GM19043 (cell line): ENCODE data around the gene STAMBPL1.
A peak's percentile ranks its signal among the peaks of the same experiment; 100 is the strongest.
"Not testable (repeated sequence)": the region's sequence is repeated elsewhere in the genome, so short reads cannot be mapped to it uniquely, and the experiment has no call there.

ENCODE experiments used
- ATAC-seq: cut with Tn5 transposase; IDR thresholded peaks from one replicate; pipeline ENCODE4 v1.9.1; 2021; ENCODE audit warnings: low read depth; ENCODE audit not compliant: unreplicated experiment

Gene STAMBPL1

DNA sequence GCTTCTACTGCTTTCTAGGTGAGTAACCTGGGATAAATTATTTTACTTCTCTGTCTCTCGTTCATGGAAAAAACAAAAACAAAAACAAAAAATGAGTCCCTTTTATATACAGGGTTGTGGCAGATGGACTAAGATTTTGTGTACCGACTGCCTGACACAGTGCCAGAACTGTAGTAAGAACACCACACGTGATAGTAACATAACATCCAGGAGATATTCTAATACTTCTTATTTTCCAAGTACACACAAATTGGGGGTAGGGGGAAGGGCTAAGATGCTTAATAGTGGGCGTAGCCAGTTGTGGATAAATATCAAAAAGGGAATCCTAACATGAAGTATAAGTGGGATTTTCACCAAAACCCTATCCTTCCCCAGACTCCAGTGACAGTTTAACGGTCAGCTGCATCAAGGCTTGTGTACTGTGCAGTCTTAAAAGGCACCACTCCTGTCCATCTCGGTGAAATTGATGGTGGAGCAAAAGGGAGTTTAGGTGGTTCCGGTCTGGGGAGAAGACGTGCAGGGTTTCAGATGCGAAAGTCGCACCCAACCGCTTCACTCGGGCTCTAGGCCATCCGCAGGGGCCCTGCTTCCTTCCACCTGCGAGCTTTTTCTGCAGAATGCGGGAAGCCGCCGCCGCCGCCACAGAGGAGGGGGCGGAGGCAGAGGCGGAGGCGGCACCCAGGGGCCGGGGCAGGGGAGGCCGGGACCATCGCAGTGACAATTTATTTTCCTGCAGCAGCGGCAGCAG lies at the start of gene STAMBPL1:
Gene STAMBPL1, plus strand, starts transcription at position 712 of the 748 bp plus-strand sequence. CDS start 21,464 bp downstream, outside the sequence.
- ATAC-seq = peak; percentile 51

DNA sequence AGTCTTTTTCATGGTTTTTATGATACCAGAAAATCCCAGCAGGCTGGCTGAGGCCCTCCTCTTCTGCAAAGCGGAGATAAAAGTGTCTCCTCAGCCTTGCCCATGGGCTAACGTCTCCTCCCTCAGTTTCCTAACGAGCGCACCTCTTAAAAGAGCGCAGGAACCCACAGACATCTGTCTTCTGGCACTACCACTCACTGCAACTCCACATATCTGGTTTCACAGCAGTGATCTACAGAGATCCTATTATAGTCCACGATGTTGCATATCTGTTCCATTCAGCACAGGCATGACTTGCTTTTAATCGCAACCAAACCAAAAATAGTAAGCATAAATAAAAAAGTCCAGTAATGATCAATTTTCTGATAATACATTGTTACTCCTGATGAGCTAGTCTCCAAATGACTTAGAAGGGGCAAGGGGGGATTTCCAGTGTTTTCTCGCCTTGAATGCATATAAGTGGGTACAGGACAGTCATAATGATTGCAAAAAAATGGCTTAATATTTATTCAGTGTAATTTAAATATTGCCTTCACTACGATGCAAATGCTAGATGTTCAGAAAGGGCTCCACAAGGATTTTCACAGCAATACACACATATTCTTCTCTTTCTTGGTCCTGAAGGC lies 49.3 kb upstream of the STAMBPL1 start:
- ATAC-seq = no peak

DNA sequence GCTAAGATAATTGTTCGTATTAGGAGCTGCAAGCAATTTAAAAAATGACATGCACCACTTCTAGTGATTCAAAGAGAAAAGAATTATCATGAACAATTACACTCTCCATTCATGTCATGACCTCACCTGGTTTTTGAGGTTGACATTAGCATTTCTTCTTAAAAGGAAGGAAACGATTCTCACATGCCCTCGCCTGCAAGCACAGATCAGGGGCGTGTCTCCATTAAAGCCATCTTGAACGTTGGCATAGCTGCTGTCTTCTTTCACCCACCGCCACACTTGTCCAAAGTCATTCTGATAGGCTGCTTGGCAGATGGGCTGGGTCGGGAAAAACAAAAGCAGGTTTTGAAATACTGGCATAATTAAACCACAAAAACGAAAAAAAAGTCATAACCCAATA lies 48.3 kb upstream of the STAMBPL1 start:
- ATAC-seq = no peak

DNA sequence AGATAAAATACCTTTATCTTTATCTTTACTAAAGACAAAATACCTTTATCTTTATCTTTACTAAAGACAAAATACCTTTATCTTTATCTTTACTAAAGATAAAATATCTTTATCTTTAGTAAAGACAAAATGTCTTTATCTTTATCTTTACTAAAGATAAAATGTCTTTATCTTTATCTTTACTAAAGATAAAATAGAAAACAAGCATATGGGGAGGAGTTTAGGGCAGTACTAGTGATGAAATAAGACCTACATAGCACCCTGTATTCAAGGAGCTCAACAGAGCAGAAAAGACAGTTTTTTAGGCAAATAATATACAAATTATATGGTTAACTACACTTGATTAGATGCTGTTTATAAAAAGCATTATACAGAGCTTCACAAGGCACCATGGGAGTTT lies 47.7 kb upstream of the STAMBPL1 start:
- ATAC-seq = no peak

DNA sequence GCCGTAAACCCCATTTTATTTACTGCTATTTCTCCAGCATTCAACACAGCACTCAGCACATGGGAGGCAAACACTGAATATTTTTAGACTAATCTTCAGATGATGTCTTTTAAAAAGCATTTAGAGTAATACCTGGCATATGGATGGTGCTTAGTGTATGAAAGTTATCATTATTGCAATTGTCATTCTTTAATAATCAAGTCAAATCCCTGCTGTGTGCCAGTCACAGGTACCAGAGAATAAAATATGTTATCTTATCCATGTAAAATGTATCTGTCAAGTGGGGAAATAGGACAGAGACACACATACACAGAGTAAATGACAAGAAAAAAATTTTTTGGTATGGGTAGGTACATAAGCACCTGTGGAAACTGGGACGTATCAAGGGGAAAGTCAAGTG lies 46.9 kb upstream of the STAMBPL1 start:
- ATAC-seq = no peak

DNA sequence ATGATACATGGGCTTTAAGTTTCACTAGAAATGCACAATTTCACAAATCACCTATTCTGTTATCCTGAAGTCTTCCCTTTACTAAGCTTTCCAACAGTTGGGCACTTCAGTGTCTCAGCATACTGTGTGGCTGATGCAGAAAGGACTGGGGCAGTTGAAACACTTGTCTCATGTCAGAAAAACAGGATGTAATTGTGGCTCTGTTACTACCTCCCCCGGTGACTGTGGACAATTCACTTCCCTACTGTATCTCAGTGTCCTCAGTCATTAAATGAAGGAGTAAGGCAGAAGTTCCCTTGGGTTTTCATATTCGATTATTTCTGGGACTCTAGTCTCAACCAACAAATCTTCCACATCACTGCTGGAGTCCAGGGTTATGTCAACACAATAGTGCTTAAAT lies 46.3 kb upstream of the STAMBPL1 start:
- ATAC-seq = no peak

DNA sequence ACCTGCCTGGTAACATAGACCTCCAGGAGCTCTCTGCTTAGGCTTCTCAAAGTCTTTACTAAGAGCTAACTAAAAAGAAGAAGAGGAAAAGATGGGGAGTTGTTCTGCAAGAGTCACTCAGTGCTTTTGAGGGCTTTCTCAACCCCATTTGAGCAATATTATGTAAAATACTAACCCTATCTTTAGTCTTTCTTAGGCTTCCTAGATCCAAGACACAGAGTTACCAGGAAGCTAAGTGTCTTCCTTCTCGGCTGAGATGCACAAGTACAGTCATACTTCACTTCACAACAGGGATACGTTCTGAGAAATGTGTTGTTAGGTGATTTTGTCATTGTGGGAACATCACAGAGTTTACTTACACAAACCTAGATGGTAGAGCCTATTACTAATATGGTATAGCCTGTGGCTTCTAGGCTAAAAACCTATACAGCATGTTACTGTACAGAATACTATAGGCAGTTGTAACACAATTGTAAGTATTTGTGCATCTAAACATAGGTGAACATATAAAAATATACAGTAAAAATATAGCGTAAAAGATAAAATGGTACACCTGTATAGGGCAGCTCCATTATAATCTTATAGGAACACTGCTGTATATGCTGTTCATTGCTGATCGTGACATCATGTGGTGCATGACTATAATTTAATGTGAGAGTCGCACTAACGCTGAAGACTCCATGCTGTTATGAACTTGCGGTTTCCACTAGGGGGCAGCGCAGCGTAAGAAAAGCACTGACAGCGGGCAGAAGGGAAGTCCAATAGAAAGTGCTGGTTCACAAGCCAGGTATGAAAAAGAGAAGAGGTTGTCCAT lies 44.7 kb upstream of the STAMBPL1 start:
- ATAC-seq = peak; percentile 88

DNA sequence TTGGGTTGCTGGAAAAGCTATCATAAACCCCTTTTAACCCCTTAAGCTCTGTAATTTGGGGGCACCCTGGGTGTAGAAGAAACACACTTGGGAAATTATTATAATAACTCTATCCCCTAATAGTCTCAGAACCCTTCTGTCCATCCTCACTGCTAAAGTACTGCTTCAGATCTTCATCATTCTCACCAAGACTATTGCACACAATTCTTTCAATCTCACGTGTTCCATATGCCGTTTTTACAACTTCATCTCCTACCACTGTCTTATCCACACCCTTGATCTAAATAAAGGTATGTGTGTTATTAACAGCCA lies 44.2 kb upstream of the STAMBPL1 start:
- peak; percentile 25 for ATAC-seq

DNA sequence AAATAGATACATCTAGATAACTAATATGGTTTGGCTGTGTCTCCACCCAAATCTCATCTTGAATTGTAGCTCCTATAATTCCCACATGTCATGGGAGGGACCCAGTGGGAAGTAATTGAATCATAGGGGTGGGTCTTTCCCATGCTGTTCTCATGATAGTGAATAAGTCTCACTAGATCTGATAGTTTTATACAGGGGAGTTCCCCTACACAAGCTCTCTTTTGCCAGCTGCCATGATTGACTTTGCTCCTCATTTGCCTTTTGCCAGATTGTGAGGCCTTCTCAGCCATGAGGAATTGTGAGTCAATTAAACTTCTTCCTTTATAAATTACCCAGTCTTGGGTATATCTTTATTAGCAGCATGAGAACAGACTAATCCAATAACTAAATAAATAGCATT lies 42.4 kb upstream of the STAMBPL1 start:
- not testable (repeated sequence) for ATAC-seq

DNA sequence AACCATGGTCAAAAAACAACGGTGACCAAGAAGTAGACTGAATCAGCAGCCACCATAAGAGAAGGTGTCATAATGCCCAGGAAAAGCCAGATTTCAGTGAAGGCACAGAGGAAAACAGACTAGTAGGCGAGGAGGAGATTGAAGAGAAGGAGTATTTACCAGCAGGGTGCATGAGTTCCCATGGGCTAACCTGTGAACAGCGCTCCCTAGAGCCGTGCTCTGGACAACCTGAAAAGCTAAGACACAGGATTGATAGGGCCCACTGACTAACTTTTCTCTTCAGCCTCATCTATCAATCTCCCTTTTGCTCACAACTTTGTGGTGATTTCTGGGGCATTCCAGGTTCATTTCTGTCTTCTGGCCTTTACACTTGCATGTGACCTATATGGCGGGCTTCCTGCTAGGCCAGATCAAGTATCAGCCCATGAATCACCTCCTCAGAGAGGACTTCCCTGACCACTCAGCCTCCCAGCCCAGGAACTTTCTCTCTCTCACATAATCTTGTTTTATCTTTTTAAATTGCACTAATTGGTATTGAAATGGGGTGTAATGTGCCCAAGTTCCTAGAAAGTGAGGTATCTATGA lies 41.2 kb upstream of the STAMBPL1 start:
- ATAC-seq = no peak

DNA sequence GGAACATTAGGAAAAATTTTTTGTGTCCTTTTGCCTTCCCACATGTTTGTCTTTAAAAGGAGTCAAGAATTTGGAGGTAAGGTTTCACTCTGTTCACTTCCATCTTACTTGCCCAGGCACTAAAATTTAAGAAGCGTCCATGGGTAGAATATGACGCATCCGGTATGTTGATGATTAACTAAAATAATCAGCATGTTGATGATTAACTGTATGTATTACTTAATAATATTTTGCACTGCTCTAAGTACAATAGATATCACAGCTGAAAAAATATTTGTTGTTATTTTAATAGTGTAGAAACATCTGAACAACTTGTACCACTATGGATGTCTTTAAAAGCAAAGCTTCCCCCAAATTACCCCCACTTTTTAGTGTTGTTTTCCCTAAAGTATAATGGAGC lies 39.9 kb upstream of the STAMBPL1 start:
- no peak for ATAC-seq

DNA sequence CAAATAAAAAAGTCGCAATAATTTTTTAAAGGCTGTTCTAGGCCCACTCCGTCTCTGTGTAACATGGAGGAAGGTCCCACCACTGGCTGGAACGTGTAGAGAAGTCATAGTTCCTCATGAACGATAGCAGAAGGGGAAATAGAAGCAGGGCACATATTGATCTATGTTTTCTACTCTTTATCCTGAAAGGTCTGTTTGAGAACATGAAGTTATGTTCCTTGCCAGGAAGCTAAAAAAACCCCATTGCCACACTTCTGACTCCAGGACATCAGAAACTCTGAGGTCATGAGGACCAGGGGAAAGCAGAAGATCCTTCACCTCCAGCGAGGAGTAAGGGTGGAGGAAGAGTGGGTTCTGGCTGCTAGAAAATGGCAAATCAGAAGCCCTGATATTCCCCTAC lies 39.2 kb upstream of the STAMBPL1 start:
- ATAC-seq = no peak

DNA sequence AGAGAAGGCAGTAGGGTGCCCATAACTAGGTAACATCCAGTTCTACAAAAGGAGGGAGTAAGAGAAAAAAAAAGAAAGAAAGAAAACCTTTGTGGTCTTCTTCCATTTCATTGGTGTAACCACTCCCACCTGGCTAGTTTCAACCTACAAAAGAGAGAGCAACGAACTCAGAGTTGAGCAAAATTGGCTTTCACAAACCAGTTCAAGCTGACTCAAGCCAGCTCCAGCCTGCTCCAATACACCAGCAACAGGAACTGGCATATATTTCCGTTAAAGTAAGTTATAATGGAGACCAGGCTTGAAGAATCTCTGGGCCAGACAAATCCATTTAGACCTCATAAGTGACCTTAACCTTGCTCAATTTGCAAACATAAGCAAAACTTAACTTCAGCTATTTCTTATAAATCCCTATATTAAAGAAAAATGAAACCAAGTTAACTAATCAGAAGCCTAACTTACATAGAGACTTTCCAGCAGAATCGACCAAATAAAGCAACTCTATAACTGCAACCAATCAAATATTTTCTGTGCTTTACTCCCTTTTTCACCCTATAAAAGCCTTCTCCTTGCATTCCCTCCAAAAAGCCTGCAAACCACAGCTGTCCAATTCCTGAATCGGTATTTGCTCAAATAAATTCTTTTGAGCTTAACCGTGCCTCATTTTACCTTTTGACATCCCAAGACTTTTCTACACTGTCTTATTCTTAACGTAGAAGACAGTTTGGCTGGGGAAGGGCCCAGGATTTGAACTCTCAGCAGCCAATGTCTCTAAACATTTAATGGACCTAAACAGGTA lies 38.5 kb upstream of the STAMBPL1 start:
- ATAC-seq = no peak

DNA sequence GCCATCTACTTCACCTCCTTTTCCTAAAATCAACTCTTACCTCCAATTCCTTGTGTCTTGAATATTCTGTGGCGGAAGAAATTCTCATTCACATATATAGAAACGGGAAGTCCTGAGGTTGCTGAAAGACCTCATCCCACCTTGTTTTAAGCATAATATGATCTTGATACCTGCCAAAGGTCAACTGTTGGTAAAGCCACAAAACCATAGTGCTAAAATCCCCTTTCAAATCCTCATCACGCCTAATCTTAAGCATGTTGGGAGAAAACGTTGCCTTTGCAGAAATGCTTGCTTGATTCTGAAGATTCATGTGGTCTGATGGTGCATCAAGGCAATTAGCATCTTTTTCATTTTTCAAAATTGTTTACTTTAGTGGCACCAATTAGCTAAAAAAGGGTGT lies 36.9 kb upstream of the STAMBPL1 start:
- ATAC-seq = no peak

DNA sequence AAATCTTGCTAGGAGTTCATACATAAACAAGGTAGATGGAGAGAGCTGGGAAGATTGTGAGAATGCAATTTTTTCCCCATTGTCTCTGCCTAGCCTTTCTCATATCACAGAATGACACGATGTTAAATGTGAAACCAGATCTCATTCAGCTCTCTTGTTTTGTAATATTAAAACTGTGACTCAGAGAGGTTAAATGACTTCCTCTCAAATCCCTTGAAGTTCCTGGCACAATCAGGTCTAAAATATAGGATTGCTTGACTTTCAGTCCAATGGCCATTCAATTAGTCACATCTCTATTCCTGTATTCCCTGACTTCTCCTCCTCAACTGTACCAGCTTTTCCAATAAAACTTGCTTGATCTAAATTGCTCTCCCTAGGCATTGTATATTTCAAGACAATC lies 31.5 kb upstream of the STAMBPL1 start:
- no peak for ATAC-seq

DNA sequence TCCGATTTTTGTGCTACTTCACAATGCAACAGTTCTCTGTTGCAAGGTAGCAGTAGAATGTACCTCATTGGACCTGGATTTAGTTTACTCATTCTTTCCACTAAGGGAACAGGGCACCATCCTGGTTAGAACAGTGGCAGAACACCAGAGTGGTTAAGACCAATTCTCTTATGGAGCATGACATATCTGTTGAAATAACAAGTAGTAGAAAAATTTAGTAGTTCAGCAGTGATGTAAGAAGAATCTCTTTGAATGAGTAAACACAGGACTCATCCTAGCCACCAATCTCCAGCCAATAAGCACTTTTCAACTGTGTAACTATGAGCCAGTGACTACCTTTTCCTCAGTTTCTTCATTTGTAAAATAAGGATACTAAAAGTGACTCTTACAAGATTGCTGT lies 30.8 kb upstream of the STAMBPL1 start:
- no peak for ATAC-seq

DNA sequence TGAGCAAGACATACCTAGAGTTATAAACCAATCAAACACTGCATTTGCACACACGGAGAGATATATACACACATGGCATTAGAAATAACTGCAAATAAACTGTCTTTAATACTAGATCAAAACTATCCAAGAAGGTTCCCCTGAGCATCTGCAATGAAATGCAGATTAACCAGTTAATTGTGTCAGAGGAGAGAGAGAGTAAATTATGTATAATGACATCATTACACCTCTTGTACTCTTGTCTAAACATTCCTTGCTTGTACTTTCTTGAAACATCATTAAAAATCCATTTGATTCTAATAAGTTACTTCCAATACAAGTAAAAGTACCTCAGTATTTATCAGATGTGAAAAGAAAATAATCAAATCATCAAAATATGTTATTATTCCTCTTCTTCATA lies 29.3 kb upstream of the STAMBPL1 start:
- no peak for ATAC-seq

DNA sequence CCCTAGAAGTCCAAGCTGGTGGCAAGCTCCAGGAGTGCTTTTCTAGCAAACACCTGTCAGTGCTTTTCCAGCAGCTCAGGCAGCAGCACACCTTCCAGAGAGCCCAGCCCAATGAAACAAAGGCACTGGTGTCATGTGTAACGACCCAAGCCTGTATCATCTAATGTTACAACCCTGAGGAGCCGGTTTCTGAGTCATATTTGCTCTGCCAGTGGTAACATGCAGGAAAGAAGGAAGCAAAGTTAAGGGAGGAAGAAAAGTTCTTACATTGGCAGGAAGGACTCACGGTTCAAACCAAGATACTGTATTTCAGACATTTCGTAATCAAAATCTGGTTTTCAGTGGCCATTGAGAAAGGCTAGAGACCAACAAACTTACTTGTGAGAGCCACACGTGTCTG lies 28.3 kb upstream of the STAMBPL1 start, which contains the start of gene ANKRD22:
Gene ANKRD22, minus strand, starts transcription at position 139 of the 400 bp plus-strand sequence. CDS start 237 bp downstream, outside the sequence.
- no peak for ATAC-seq

DNA sequence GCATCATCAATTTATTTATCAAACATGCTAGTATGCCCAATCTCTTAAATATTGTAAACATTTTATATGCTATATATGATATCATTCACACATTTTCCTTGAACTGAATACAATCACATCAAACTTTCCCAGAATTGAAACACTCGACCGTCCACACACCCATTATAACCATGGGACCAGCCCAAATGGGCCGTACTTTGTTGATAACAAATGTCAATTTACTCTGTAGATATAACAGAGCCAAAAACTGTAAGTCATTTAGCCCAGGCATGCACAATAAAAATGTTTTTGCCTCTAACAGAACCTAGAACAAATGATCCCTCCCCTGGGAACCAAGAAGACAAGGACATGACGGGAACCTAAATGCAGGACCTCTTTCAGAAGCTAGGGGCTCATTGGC lies 27.7 kb upstream of the STAMBPL1 start:
- no peak for ATAC-seq

DNA sequence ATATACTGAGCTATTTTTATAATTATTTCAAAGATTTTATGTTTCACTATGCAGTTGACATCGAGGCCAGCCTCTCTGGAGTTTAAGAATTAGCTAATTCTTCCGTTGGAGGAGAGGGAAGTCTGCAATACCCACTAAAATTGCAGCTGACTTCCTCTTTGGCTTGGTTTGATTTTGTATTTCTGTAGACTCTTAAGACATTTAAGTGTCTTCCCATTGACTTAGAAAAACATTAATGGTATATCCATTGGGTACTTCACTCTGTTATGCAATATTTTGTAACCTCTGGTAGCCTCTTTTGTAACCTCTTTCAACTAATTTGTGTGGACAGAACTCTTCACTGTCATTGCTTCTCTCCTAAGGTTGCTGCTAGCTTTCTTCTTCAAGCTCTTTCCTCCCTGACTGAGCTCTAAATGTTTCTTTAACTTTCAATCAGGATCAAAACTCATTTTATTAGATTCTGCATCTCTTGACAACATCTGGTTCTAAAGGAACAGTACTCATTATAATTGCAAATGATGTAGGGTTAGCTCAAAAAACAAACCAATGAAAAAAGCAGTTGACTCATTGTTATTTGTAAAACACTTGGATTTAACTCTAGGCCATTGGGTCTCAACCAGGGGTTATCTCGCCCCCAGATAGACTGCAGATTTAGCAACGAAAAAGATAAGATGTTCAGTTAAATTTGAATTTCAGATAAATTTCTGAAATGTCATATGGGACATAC lies 26.7 kb upstream of the STAMBPL1 start:
- no peak for ATAC-seq
